Mucosa of descending colon (tissue), 3 donors: ENCODE measurements around the gene HSPG2. TPM values are rescaled to one million over a fixed set of nuclear protein-coding genes. Genes with fewer than 3 reads are reported as not detected.
A peak's percentile ranks its signal among the peaks of the same experiment; 100 is the strongest.

Experiments
- ATAC-seq: fragments of 200-7000 bp; cut with Tn5 transposase; one replicate; pipeline ENCODE4 v1.9.1; 2020; ENCODE audit warnings: mild to moderate bottlenecking, moderate library complexity
- DNase-seq, 3 donors: peaks; one replicate each; pipeline ENCODE4 v3.0.0-alpha.2; 2020
- H3K36me3 ChIP-seq: fragments of 200-600 bp; one replicate; pipeline ENCODE4 v1.8.0; 2021; ENCODE audit warnings: low read depth, mild to moderate bottlenecking
- H3K4me1 ChIP-seq: fragments of 200-600 bp; one replicate; pipeline ENCODE4 v1.8.0; 2021; ENCODE audit warnings: low read depth, mild to moderate bottlenecking
- H3K4me3 ChIP-seq: fragments of 200-600 bp; one replicate; pipeline ENCODE4 v1.8.0; 2021; ENCODE audit warnings: mild to moderate bottlenecking
- H3K9me3 ChIP-seq: fragments of 200-600 bp; one replicate; pipeline ENCODE4 v1.8.0; 2021; ENCODE audit warnings: mild to moderate bottlenecking
- intact Hi-C, 2 donors: fragments of 100-400 bp; cut with DNase I in 1 of 2; cut with micrococcal nuclease in 1 of 2; formaldehyde crosslinking; loops; one replicate each; pipeline versions ENCODE4 v1.11.0 to v1.11.1; 2022; cut with DNase I, micrococcal nuclease
- total RNA-seq, 3 donors: library from RNA; stranded (reverse); fragmentation: NEBNext Ultra II Directional in 2 of 3; extraction: Animal tissue kit (Norgen Biotek cat#: 25700) in 2 of 3; gene quantifications; one replicate each; pipeline versions ENCODE4 v1.2.1 to v1.2.4, GENCODE V29; 2021 to 2023
- TF ChIP-seq, protein P1 (sequence below): fragments of 200-600 bp; IDR thresholded peaks from one replicate; pipeline ENCODE4 v1.8.0; 2022; ENCODE audit warnings: antibody characterized with exemption, mild to moderate bottlenecking
- donor health status: DM: no; HTN: no; CAD: no; lungs with moderate emphysema.
- donor health status: DM: no; HTN: no; CAD: no.
- donor health status: DM: no; HTN: yes; CAD: no.

Gene HSPG2
- total RNA-seq, 3 donors from 2014 or later: 142 to 436 (median 197) TPM

GRCh38 chr1:21774835-21775549, 162.1 kb downstream of the HSPG2 start:
- Histone ChIP-seq H3K4me3 (no peak overlapping the region), H3K9me3 (no peaks in the 10 kb centered on the region), H3K4me1 (peaks cover 13% of the 10 kb centered on the region), H3K36me3 (no peaks in the 10 kb centered on the region)
- TF ChIP-seq, protein P1, sequence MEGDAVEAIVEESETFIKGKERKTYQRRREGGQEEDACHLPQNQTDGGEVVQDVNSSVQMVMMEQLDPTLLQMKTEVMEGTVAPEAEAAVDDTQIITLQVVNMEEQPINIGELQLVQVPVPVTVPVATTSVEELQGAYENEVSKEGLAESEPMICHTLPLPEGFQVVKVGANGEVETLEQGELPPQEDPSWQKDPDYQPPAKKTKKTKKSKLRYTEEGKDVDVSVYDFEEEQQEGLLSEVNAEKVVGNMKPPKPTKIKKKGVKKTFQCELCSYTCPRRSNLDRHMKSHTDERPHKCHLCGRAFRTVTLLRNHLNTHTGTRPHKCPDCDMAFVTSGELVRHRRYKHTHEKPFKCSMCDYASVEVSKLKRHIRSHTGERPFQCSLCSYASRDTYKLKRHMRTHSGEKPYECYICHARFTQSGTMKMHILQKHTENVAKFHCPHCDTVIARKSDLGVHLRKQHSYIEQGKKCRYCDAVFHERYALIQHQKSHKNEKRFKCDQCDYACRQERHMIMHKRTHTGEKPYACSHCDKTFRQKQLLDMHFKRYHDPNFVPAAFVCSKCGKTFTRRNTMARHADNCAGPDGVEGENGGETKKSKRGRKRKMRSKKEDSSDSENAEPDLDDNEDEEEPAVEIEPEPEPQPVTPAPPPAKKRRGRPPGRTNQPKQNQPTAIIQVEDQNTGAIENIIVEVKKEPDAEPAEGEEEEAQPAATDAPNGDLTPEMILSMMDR: no peak
- intact Hi-C loops: no loop called here
- ATAC-seq (no peak), DNase-seq (no peak)

DNA sequence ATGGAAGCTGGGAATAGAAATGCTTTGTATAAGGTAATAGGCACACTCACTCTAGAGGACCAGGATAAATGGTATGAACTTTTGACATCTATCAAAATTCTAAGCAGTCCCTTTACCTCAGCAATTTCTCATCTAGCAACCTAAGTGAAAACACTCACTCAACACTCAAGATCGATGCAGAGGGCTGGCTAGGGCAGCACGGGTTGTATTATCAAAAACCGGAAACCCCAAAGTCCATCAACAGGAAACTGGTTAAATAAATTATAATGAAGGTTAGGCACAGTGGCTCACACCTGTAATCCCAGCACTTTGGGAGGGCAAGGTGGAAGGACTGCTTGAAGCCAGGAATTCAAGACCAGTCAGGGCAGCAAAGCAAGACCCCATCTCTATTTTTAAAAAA, 163.5 kb downstream of the HSPG2 start:
- intact Hi-C loops: no loop called here
- Histone ChIP-seq H3K36me3 (no peaks in the 10 kb centered on the region), H3K4me1 (peaks cover 6% of the 10 kb centered on the region), H3K9me3 (no peaks in the 10 kb centered on the region), H3K4me3 (no peak overlapping the region)
- ATAC-seq: peak; percentile 44
- TF ChIP-seq, protein P1: no peak
- no peak for DNase-seq

Other genes starting within 250 kb of the HSPG2 start
- 10 to 100 TPM; 39.1 to 70.6 (median 52.2) TPM for gene USP48, start 154.2 kb downstream of the HSPG2 start, total RNA-seq
- under 1 TPM; 0.09 to 0.27 (median 0.19) TPM for gene LDLRAD2, start 125.0 kb downstream of the HSPG2 start, total RNA-seq
- gene CELA3B, start 39.7 kb upstream of the HSPG2 start, total RNA-seq: 1 to 10 TPM in 1 of 3 donors, under 1 TPM in 2; 0.35 to 3.5 (median 0.70) TPM
- gene CELA3A, start 64.3 kb upstream of the HSPG2 start, total RNA-seq: 1 to 10 TPM in 1 of 3 donors, under 1 TPM in 1, not detected in 1; 0.65 to 1.0 TPM
- gene CDC42, start 115.4 kb upstream of the HSPG2 start, total RNA-seq: 100 to 1,000 TPM; 231 to 292 (median 282) TPM
- gene WNT4, start 205.8 kb upstream of the HSPG2 start, total RNA-seq: 1 to 10 TPM; 1.2 to 4.5 (median 2.5) TPM